ENCODE measurements around the gene WIPF2. TPM values are rescaled to one million over a fixed set of nuclear protein-coding genes. Genes with fewer than 3 reads are reported as not detected.

Gene WIPF2
- polyA plus RNA-seq, 1 donor (not counting 4 experiments of a cell fraction or from before 2014, with no cell fraction given), result 8.5 TPM

GRCh38 chr17:40295488-40296436, 76.7 kb downstream of the WIPF2 start:
- Histone ChIP-seq H3K36me3 (ENCODE audit: control insufficient read depth in 2 of 2, extremely low read depth in 1 of 2, insufficient read depth in 2 of 2, low read length in 2 of 2) (peaks cover 2 to 32% of the 10 kb centered on the region in 2 experiments), H3K27ac (ENCODE audit: control insufficient read depth, insufficient read depth, low read length) (no peak overlapping the region), H3K4me1 (ENCODE audit: control insufficient read depth, extremely low read depth, insufficient read depth, low read length) (no peaks in the 10 kb centered on the region), H4K20me1 (ENCODE audit: control insufficient read depth, extremely low read depth, insufficient read depth, low read length) (no peaks in the 10 kb centered on the region), H3K4me2 (ENCODE audit: control insufficient read depth, extremely low read depth, insufficient read depth, low read depth, low read length) (no peak overlapping the region), H2AFZ (ENCODE audit: control insufficient read depth, low read length) (no peak overlapping the region), H3K9me1 (ENCODE audit: control insufficient read depth, extremely low read depth, insufficient read depth, low read length) (no peaks in the 10 kb centered on the region), H3K9me3 (ENCODE audit: control insufficient read depth, low read depth, low read length) (no peaks in the 10 kb centered on the region), H3K79me2 (ENCODE audit: control insufficient read depth, insufficient read depth, low read length) (no peaks in the 10 kb centered on the region), H3K27me3 (ENCODE audit: control insufficient read depth, extremely low read depth, insufficient read depth, low read length) (no peaks in the 10 kb centered on the region), H3K9ac (ENCODE audit: control insufficient read depth, extremely low read depth, insufficient read depth, low read length) (no peak overlapping the region), H3K4me3 (ENCODE audit: control insufficient read depth in 2 of 3, extremely low read depth in 1 of 3, insufficient read depth in 2 of 3, low read depth in 1 of 3, low read length in 3 of 3) (no peak overlapping the region)
- no peak for DNase-seq (ENCODE audit: low read depth, low spot score)
- no peak for FAIRE-seq
- dilution Hi-C loops (cut with MboI; ENCODE audit: extremely low pct_ligation_motif_present, low sequenced_read_pairs), result no loop called here
- TF ChIP-seq EZH2 (IDR thresholded peaks at IDR 0.05; ENCODE audit: low read length), result no peak

GRCh38 chr17:40297511-40297910, 78.4 kb downstream of the WIPF2 start:
- Histone ChIP-seq H3K9me1 (ENCODE audit: control insufficient read depth, extremely low read depth, insufficient read depth, low read length) (no peaks in the 10 kb centered on the region), H3K79me2 (ENCODE audit: control insufficient read depth, insufficient read depth, low read length) (no peaks in the 10 kb centered on the region), H3K9ac (ENCODE audit: control insufficient read depth, extremely low read depth, insufficient read depth, low read length) (no peak overlapping the region), H4K20me1 (ENCODE audit: control insufficient read depth, extremely low read depth, insufficient read depth, low read length) (no peaks in the 10 kb centered on the region), H2AFZ (ENCODE audit: control insufficient read depth, low read length) (no peak overlapping the region), H3K4me2 (ENCODE audit: control insufficient read depth, extremely low read depth, insufficient read depth, low read depth, low read length) (no peak overlapping the region), H3K27me3 (ENCODE audit: control insufficient read depth, extremely low read depth, insufficient read depth, low read length) (no peaks in the 10 kb centered on the region), H3K27ac (ENCODE audit: control insufficient read depth, insufficient read depth, low read length) (no peak overlapping the region), H3K4me3 (ENCODE audit: control insufficient read depth in 2 of 3, extremely low read depth in 1 of 3, insufficient read depth in 2 of 3, low read depth in 1 of 3, low read length in 3 of 3) (no peak overlapping the region), H3K36me3 (ENCODE audit: control insufficient read depth in 2 of 2, extremely low read depth in 1 of 2, insufficient read depth in 2 of 2, low read length in 2 of 2) (peaks cover 2 to 37% of the 10 kb centered on the region in 2 experiments), H3K4me1 (ENCODE audit: control insufficient read depth, extremely low read depth, insufficient read depth, low read length) (no peaks in the 10 kb centered on the region), H3K9me3 (ENCODE audit: control insufficient read depth, low read depth, low read length) (no peaks in the 10 kb centered on the region)
- FAIRE-seq (no peak), DNase-seq (ENCODE audit: low read depth, low spot score) (no peak)
- TF ChIP-seq CTCF (optimal IDR thresholded peaks at IDR 0.05 in 1 of 3, IDR thresholded peaks at IDR 0.05 in 1 of 3, conservative IDR thresholded peaks at IDR 0.05 in 1 of 3; ENCODE audit: extremely low read depth in 1 of 3, insufficient read depth in 2 of 3, low read length in 3 of 3) (no peak), EZH2 (IDR thresholded peaks at IDR 0.05; ENCODE audit: low read length) (no peak)
- dilution Hi-C loops (cut with MboI; ENCODE audit: extremely low pct_ligation_motif_present, low sequenced_read_pairs), result no loop called here

Data from keratinocyte (primary cell).